ENCODE measurements around the gene USP22.

GRCh38 chr17:21030375-21030774, 12.4 kb downstream of the USP22 start:
- no peak for TF ChIP-seq CTCF (IDR thresholded peaks at IDR 0.05; ENCODE audit: insufficient read depth, low read length, poor library complexity, severe bottlenecking)
- no peak for TF ChIP-seq EZH2phosphoT487 (conservative IDR thresholded peaks at IDR 0.05; ENCODE audit: low read length)

Measured in SU-DHL-6 (cell line).